Measurements from ENCODE around the gene CDK5RAP1.
A peak's percentile ranks its signal among the peaks of the same experiment; 100 is the strongest.
"Not testable (repeated sequence)": the region's sequence is repeated elsewhere in the genome, so short reads cannot be mapped to it uniquely, and the experiment has no call there.

The CDK5RAP1 gene

DNA sequence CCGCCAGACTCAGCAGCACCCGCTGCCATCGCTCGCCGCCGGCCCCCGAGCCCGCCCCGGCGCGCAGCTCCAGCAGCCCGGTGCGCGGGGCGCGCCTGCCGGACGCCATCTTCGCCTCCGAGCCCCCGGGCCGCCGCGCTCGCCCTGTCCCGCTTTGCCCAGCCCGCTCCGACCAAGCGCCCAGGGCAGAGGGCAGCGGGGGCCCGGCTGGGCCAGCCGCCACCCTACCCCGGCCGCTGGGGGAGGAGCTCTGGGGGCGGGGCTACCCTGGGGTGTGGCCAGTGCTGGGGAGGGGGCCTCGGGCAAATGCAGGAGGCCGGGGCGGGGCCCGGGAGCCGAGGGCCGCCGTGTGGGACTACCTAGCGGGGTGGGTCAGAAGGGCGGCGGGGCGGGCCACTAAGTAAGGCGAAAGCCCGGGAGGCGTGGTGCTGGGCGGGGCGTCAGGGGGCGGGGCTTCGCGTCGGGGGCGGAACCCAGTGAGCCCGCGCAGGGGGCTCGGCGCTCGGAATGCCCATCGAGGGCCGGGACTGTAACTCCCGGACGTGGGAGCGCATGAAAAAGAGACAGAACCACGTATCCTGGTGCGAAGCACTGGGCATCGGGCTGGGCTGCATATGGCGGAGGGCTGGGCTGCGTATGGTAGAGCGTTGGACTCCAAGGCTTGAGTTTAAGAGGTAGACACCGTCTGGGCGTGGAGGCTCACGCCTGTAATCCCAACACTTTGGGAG is 42.4 kb upstream of the CDK5RAP1 start, which contains the start of gene SNTA1:
SNTA1 (minus strand) TSS at position 252 of the 728 bp plus-strand sequence; CDS start at position 109, 143 bp downstream.
- TF ChIP-seq ELF4 (IDR thresholded peaks at IDR 0.05) (no peak), TARDBP (IDR thresholded peaks at IDR 0.05) (no peak), L3MBTL2 (conservative IDR thresholded peaks at IDR 0.05) (peak; percentile 85), ARNT (IDR thresholded peaks at IDR 0.05) (no peak), SP1 (IDR thresholded peaks at IDR 0.05) (no peak), FOXA1 (IDR thresholded peaks at IDR 0.05) (no peak)
- POLR2A ChIA-PET, result interaction anchor here (0.6 to 1.1 kb wide), 5 partner anchors 10 to 46 kb away, joined by 3 to 6 read pairs (median 3); partner anchors contain the start of genes CBFA2T2 and CDK5RAP1
- DNase-seq (ENCODE audit: extremely low spot score), result peak; percentile 98
- CTCF ChIA-PET, result interaction anchor here (0.7 kb wide), 1 partner anchor 9 kb away, joined by 6 read pairs; no protein-coding TSS in a partner anchor

DNA sequence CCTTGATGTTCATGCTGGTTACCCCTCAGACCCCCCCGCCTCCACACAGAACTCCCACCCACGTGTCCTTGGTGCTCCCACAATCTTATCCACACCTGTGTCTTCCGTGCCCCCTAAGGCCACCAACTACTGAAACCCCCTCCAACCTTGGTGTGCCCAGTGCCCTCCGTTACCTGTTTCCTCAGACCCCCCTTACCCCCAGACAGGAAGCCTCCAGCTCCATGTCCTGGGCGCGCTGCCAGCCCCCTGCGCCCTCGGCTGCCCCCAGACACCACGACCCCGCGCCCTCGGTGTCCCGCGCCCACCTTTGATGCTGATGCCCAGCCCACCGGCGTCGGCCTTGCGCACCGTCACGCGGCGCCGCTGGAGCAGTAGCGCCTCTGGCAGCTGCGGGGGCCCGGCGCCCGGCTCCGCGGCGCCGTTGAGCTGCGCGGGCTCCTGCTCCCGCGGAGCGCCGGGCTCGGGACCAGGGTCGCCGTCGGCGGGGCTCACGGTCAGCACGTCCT is 41.7 kb upstream of the CDK5RAP1 start:
- peak; percentile 56 for DNase-seq (ENCODE audit: extremely low spot score)
- TF ChIP-seq SUZ12 (IDR thresholded peaks at IDR 0.05) (no peak), SP1 (IDR thresholded peaks at IDR 0.05) (no peak), FOXK2 (IDR thresholded peaks at IDR 0.05) (no peak), FOXA1 (IDR thresholded peaks at IDR 0.05) (no peak), FOXM1 (IDR thresholded peaks at IDR 0.05; ENCODE audit: borderline replicate concordance) (no peak), CTBP1 (IDR thresholded peaks at IDR 0.05; ENCODE audit: borderline replicate concordance) (no peak), NFRKB (IDR thresholded peaks at IDR 0.05) (no peak), LEF1 (IDR thresholded peaks at IDR 0.05; ENCODE audit: borderline replicate concordance) (no peak)
- TF ChIP-seq, protein P1, sequence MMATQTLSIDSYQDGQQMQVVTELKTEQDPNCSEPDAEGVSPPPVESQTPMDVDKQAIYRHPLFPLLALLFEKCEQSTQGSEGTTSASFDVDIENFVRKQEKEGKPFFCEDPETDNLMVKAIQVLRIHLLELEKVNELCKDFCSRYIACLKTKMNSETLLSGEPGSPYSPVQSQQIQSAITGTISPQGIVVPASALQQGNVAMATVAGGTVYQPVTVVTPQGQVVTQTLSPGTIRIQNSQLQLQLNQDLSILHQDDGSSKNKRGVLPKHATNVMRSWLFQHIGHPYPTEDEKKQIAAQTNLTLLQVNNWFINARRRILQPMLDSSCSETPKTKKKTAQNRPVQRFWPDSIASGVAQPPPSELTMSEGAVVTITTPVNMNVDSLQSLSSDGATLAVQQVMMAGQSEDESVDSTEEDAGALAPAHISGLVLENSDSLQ (IDR thresholded peaks at IDR 0.05), result no peak
- POLR2A ChIA-PET, result interaction anchor here (1.0 kb wide), 2 partner anchors 9 to 46 kb away, joined by 3 to 6 read pairs; no protein-coding TSS in a partner anchor
- CTCF ChIA-PET, result no interaction called here

DNA sequence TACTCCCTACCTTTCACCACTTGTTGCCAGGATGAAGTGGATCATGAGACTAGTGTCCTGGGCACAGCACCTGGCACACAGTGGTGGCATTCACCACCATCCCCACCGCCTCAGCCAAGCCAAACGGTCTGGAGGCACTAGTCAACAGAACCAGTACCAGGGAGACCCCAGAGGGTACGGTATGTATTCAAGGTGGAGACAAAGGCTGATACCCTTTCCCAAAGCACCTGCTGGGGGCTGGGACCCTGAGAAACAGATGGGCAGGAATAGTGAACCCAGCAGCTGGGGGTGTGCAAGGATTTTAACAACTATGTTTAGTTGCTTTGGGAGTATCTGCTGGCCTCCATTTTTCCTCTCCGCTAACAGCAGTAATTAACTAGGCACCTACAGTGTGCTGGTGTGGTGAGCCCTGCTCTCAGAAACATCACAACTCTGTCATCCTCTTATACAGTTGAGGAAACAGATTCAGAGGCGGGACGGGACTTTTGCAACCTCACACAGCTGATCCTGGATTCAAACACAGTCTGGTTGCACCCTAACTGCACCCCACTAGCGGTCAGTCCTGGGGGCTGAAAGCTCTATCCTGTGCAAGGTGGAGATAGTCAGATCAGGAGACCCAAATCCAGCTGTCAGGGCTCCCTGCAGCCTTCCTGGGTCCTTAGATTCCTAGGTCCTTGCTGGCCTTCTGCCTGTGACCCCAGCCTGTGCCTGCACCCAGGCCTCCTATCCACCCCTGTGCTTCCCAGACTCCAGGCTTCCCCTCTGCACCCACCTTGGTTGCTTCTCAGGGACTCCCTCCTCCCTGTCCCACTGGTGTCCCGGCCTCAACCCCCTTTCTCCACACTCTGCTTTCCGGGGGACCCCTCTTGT is 41.1 kb upstream of the CDK5RAP1 start:
- ChIA-PET POLR2A (interaction anchor here (1.0 kb wide), 1 partner anchor 46 kb away, joined by 3 read pairs; no protein-coding TSS in a partner anchor), CTCF (no interaction called here)
- no peak for DNase-seq (ENCODE audit: extremely low spot score)
- no peak for TF ChIP-seq L3MBTL2 (conservative IDR thresholded peaks at IDR 0.05)
- TF ChIP-seq SUZ12 (IDR thresholded peaks at IDR 0.05), result no peak
- TF ChIP-seq FOXK2 (IDR thresholded peaks at IDR 0.05), result no peak
- no peak for TF ChIP-seq SP1 (IDR thresholded peaks at IDR 0.05)
- TF ChIP-seq CTBP1 (IDR thresholded peaks at IDR 0.05; ENCODE audit: borderline replicate concordance), result no peak
- TF ChIP-seq FOXM1 (IDR thresholded peaks at IDR 0.05; ENCODE audit: borderline replicate concordance), result no peak
- TF ChIP-seq ARNT (IDR thresholded peaks at IDR 0.05), result no peak
- no peak for TF ChIP-seq NFRKB (IDR thresholded peaks at IDR 0.05)
- no peak for TF ChIP-seq BHLHE40 (IDR thresholded peaks at IDR 0.05; ENCODE audit: borderline replicate concordance)
- no peak for TF ChIP-seq LEF1 (IDR thresholded peaks at IDR 0.05; ENCODE audit: borderline replicate concordance)
- no peak for TF ChIP-seq FOXA1 (IDR thresholded peaks at IDR 0.05)
- no peak for TF ChIP-seq ZNF384 (IDR thresholded peaks at IDR 0.05)
- TF ChIP-seq, protein P1 (IDR thresholded peaks at IDR 0.05), result no peak
- no peak for TF ChIP-seq HDGF (IDR thresholded peaks at IDR 0.05; ENCODE audit: borderline replicate concordance)
- no peak for TF ChIP-seq ELF4 (IDR thresholded peaks at IDR 0.05)
- TF ChIP-seq TARDBP (IDR thresholded peaks at IDR 0.05), result no peak

DNA sequence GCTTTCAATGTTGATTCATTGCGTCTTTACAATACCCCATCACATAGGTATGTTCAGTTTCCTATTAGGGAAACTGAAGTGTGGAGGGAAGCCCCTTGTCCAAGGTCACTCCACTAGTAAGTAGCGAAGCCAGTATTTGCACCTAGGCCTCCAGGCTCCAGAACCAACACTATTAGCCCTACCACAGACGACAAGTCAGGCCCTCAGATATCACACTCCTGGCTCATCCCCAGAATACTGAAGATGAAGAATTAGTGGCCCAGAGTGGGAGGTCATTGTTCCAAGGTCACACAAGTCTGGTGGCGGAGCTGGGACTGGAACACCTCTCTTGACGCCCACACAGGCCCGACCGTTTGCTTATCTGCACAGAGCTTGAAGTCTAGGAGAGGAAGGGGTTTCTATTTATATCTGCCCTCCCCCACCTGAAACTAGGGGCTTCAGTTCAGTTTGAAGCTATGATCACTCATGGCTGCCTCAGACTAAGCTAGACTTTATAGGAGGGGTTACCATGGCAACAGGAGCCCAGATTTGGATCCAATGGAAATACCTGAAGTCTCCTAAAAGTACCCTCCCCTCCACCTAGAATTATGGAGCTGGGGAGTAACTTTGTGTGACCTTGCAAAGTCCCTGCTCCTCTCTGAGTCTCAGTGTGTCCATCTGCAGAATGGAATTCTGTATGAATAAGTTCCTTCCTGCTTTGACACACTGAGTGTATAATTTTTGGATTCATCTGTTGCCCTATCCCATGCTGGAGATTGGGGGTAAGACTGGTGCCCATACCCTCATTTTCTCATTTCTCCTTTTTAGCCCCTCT is 40.0 kb upstream of the CDK5RAP1 start:
- TF ChIP-seq L3MBTL2 (conservative IDR thresholded peaks at IDR 0.05) (no peak), FOXA1 (IDR thresholded peaks at IDR 0.05) (no peak), SP1 (IDR thresholded peaks at IDR 0.05) (no peak), FOXK2 (IDR thresholded peaks at IDR 0.05) (no peak), CTBP1 (IDR thresholded peaks at IDR 0.05; ENCODE audit: borderline replicate concordance) (no peak), LEF1 (IDR thresholded peaks at IDR 0.05; ENCODE audit: borderline replicate concordance) (no peak), TARDBP (IDR thresholded peaks at IDR 0.05) (no peak)
- CTCF ChIA-PET, result interaction anchor here (1.1 kb wide), 1 partner anchor 16 kb away, joined by 4 read pairs; no protein-coding TSS in a partner anchor
- DNase-seq (ENCODE audit: extremely low spot score), result no peak
- POLR2A ChIA-PET, result interaction anchor here (1.2 kb wide), 1 partner anchor 40 kb away, joined by 3 read pairs; the partner anchor contains the start of gene CDK5RAP1

DNA sequence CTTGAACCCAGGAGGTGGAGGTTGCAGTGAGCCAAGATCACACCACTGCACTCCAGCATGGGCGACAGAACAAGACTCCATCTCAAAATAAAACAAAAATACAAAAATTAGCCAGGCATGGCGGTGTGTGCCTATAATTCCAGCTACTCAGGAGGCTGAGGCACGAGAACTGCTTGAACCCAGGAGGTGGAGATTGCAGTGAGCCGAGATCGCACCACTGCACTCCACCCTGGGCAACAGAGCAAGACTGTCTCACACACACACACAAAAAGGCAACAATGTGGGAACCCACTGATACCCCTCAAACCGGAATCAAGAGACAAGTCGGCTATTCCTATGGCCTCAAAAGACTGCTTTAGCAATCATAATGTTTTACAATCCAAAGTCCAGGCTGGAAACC is 39.2 kb upstream of the CDK5RAP1 start:
- CTCF ChIA-PET; DNase-seq (ENCODE audit: extremely low spot score): not testable (repeated sequence)
- POLR2A ChIA-PET, result interaction anchor here (1.2 kb wide), 1 partner anchor 39 kb away, joined by 3 read pairs; the partner anchor contains the start of gene CDK5RAP1

DNA sequence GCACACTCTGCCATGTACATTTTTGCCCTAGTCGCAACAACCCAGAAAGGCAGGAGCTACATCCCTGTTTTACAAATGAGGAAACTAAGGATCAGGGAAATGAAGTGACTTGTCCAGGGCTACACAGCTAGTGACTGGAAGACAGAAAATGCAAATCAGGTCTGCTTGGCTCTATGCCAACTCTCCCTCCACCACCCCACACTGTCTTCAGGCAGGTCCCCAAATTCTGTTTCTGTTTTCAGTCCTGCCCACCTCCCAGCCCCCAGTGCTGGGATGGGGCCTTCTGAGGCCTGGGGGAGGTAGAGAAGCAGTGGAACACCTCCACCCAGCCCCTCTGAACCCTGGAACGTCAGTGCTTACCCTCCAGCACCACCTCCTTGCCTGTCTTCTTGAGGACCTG is 37.2 kb upstream of the CDK5RAP1 start:
- ChIA-PET CTCF (no interaction called here), POLR2A (no interaction called here)
- DNase-seq (ENCODE audit: extremely low spot score), result no peak
- TF ChIP-seq FOXM1 (IDR thresholded peaks at IDR 0.05; ENCODE audit: borderline replicate concordance), result no peak
- TF ChIP-seq LEF1 (IDR thresholded peaks at IDR 0.05; ENCODE audit: borderline replicate concordance), result no peak
- TF ChIP-seq ELF4 (IDR thresholded peaks at IDR 0.05), result no peak
- TF ChIP-seq BHLHE40 (IDR thresholded peaks at IDR 0.05; ENCODE audit: borderline replicate concordance), result no peak
- TF ChIP-seq, protein P1 (IDR thresholded peaks at IDR 0.05), result no peak
- no peak for TF ChIP-seq TARDBP (IDR thresholded peaks at IDR 0.05)
- TF ChIP-seq NFRKB (IDR thresholded peaks at IDR 0.05), result no peak
- TF ChIP-seq ARNT (IDR thresholded peaks at IDR 0.05), result no peak
- TF ChIP-seq L3MBTL2 (conservative IDR thresholded peaks at IDR 0.05), result no peak
- TF ChIP-seq SP1 (IDR thresholded peaks at IDR 0.05), result no peak
- TF ChIP-seq FOXA1 (IDR thresholded peaks at IDR 0.05), result no peak
- TF ChIP-seq CTBP1 (IDR thresholded peaks at IDR 0.05; ENCODE audit: borderline replicate concordance), result no peak
- no peak for TF ChIP-seq HDGF (IDR thresholded peaks at IDR 0.05; ENCODE audit: borderline replicate concordance)
- TF ChIP-seq FOXK2 (IDR thresholded peaks at IDR 0.05), result no peak
- no peak for TF ChIP-seq SUZ12 (IDR thresholded peaks at IDR 0.05)
